Fibroblast of the aortic adventitia (primary cell): Measurements from ENCODE around the gene CCDC80. TPM values are rescaled to one million over a fixed set of nuclear protein-coding genes. Genes with fewer than 3 reads are reported as not detected.

Experiments used
- DNase-seq: peaks from one replicate; pipeline ENCODE4 v3.0.0-alpha.2; 2010; ENCODE audit warnings: low read depth
- H3K4me3 ChIP-seq: 2 replicates; pipeline ENCODE4 v1.5.1; 2011; ENCODE audit warnings: low read depth, mild to moderate bottlenecking, control low read depth, low read length, moderate library complexity
- total RNA-seq: library from RNA; depleted of rRNA; stranded (reverse); fragments of >200 nt; gene quantifications from 2 replicates; pipeline ENCODE4 v1.2.3, GENCODE V29; 2012; ENCODE audit warnings: low replicate concordance
- TF ChIP-seq, protein P1 (sequence below): IDR thresholded peaks from 2 replicates; pipeline ENCODE4 v1.5.1; 2011; ENCODE audit warnings: mild to moderate bottlenecking, low read length, control low read depth, inconsistent platforms; ENCODE audit not compliant: insufficient read depth

The CCDC80 gene, protein sequence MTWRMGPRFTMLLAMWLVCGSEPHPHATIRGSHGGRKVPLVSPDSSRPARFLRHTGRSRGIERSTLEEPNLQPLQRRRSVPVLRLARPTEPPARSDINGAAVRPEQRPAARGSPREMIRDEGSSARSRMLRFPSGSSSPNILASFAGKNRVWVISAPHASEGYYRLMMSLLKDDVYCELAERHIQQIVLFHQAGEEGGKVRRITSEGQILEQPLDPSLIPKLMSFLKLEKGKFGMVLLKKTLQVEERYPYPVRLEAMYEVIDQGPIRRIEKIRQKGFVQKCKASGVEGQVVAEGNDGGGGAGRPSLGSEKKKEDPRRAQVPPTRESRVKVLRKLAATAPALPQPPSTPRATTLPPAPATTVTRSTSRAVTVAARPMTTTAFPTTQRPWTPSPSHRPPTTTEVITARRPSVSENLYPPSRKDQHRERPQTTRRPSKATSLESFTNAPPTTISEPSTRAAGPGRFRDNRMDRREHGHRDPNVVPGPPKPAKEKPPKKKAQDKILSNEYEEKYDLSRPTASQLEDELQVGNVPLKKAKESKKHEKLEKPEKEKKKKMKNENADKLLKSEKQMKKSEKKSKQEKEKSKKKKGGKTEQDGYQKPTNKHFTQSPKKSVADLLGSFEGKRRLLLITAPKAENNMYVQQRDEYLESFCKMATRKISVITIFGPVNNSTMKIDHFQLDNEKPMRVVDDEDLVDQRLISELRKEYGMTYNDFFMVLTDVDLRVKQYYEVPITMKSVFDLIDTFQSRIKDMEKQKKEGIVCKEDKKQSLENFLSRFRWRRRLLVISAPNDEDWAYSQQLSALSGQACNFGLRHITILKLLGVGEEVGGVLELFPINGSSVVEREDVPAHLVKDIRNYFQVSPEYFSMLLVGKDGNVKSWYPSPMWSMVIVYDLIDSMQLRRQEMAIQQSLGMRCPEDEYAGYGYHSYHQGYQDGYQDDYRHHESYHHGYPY
- 614 and 2,284 TPM in 2 replicates for total RNA-seq

DNA sequence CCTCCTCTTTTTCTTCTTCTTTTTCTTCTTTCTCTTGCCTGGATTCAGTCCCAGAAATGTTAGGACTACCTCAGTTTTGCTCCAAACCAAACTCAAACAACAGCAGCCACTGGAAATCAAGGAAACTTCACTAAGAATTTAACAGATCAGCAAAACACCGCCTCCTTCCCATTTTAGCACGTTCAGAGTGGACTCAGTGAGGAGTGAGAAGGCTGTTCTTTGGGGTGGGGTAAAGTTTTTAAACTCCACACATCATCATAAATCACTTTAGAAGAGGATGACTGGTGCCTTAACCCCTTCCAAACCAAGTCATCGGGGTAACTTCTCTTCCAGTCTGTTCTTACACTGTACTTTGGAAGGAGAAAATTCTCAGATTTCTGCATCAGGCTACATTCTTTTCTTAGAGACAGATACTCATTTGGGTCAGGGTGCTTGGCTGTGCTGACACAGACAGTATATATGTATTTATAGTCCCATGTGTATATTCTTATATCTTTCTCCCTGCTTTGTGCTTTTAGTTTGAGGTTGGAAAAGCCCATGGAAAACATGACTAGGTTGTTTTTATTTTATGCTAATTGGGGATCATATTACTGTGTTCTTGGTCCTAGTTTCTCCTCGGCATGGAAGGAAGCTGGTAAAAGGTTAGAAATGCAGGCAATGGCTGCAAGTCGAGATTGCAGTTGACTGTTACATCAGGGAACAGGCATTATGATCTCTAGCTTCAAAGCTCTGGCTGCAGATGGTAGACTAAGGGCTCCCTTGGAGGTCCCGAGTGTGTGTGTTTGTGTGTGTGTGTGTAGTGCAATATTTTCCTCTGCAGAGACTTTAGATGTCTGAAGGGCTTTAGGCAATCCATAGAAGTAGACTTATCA is at the start of gene CCDC80:
TSS of gene CCDC80 (minus strand) at position 214 of the 872 bp plus-strand sequence. CDS start 1,238 bp downstream, outside the sequence.
- peak within 1 kb of the TSS; percentile 99 for H3K4me3 ChIP-seq
- TF ChIP-seq, protein P1, sequence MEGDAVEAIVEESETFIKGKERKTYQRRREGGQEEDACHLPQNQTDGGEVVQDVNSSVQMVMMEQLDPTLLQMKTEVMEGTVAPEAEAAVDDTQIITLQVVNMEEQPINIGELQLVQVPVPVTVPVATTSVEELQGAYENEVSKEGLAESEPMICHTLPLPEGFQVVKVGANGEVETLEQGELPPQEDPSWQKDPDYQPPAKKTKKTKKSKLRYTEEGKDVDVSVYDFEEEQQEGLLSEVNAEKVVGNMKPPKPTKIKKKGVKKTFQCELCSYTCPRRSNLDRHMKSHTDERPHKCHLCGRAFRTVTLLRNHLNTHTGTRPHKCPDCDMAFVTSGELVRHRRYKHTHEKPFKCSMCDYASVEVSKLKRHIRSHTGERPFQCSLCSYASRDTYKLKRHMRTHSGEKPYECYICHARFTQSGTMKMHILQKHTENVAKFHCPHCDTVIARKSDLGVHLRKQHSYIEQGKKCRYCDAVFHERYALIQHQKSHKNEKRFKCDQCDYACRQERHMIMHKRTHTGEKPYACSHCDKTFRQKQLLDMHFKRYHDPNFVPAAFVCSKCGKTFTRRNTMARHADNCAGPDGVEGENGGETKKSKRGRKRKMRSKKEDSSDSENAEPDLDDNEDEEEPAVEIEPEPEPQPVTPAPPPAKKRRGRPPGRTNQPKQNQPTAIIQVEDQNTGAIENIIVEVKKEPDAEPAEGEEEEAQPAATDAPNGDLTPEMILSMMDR = no peak
- DNase-seq = peak; percentile 97

DNA sequence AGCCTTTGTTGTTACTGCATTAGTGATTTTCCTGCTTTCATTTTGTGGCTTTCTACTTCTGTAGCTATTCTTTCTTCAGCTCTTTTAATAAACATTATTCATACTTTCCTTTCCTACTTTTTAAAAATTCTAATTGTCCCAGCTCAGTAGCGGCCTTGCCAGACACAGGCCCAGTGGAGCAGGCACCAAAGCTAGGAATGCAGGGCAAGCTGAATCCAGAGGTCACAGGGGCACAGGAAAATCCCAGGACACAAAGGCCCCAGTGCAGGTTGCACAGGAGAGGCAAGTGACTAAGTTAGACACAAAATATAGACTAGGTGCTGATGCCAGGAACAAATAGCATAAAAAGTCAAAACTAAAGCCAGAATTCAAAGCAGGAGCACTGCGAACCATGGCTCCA is 49.0 kb upstream of the CCDC80 start:
- TF ChIP-seq, protein P1 = no peak
- H3K4me3 ChIP-seq = no peak overlapping the region
- DNase-seq = no peak

DNA sequence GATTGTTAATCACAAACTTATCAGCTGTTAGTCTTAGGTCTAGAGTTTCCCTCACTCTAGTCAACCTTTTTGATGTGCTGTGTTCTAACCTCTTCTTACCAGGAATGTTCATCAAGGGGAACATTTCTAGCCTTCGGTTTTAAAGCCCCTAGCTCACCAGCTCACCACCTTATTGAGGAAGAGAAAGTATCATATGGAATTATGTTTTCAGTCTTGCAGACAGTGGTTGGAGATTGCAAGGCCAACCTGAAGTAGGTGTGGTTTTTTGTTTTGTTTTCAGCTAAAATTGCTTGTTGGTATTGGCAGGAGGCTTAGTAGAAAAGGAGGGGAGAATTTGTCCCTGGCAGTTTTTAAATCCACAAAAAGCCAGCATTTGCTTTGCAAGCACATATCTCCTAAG is 48.4 kb upstream of the CCDC80 start:
- H3K4me3 ChIP-seq = no peak overlapping the region
- no peak for DNase-seq
- TF ChIP-seq, protein P1 = no peak

DNA sequence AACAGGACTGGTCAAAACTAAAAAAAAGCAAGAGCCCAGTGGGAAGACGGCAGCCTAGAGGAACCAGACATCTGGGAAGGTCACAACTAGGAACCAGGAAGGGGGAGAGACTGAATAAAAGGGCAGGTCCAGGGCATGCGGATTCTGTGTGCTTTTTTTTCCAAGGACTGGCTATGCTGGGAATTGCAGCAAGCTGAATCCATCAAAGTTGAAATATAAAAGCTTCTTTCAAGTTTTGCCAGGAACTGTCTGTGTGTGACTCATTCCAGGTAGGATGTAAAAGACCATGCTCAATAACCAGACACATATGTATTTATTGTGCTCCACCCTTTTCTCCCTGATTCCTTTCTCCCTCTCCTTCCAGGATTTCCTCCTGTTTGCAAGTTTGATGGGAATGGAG is 47.9 kb upstream of the CCDC80 start:
- peak; percentile 72 for DNase-seq
- H3K4me3 ChIP-seq = no peak overlapping the region
- TF ChIP-seq, protein P1 = no peak

DNA sequence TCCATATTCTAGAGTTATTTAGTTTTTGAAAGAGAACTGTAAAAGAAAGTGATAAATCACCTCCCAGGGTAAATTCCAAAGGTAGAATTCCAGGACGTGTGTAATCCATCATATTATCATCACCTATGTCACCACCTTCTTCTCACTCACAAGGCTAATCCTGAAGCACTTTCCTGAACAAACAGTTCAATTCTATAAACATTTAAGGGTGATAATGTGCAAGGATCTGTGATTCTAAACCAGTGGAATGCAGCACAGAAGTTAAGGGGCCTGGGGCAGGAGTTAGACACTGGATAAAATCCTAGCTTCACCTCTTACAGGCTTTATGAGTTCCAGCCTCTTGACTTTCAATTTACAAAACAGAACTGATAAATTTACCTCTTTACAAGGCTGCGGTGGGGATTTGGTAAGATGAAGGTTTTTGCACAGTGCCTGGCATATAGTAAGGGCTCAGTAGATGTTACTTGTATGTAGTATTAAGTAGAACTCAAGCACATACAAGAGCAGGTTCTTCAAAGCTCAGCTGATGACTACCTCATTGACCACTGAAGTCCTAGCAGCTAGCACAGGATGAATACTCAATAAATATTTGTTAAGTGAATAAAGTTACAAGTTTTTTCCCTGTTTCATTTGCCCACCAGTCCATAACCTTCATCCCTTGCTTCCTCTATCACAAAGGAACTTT is 47.3 kb upstream of the CCDC80 start:
- DNase-seq = peak; percentile 52
- no peak overlapping the region for H3K4me3 ChIP-seq
- TF ChIP-seq, protein P1 = no peak
